Mucosa of descending colon (tissue), 3 donors: Measurements from ENCODE around the gene INHBA. TPM values are rescaled to one million over a fixed set of nuclear protein-coding genes. Genes with fewer than 3 reads are reported as not detected.

Experiments
- ATAC-seq: fragments of 200-7000 bp; cut with Tn5 transposase; one replicate; pipeline ENCODE4 v1.9.1; 2020; ENCODE audit warnings: mild to moderate bottlenecking, moderate library complexity
- DNase-seq, 3 donors: peaks; one replicate each; pipeline ENCODE4 v3.0.0-alpha.2; 2020
- H3K36me3 ChIP-seq: fragments of 200-600 bp; one replicate; pipeline ENCODE4 v1.8.0; 2021; ENCODE audit warnings: low read depth, mild to moderate bottlenecking
- H3K4me1 ChIP-seq: fragments of 200-600 bp; one replicate; pipeline ENCODE4 v1.8.0; 2021; ENCODE audit warnings: low read depth, mild to moderate bottlenecking
- H3K4me3 ChIP-seq: fragments of 200-600 bp; one replicate; pipeline ENCODE4 v1.8.0; 2021; ENCODE audit warnings: mild to moderate bottlenecking
- H3K9me3 ChIP-seq: fragments of 200-600 bp; one replicate; pipeline ENCODE4 v1.8.0; 2021; ENCODE audit warnings: mild to moderate bottlenecking
- CTCF ChIP-seq: fragments of 200-600 bp; IDR thresholded peaks from one replicate; pipeline ENCODE4 v1.8.0; 2022; ENCODE audit warnings: antibody characterized with exemption, mild to moderate bottlenecking
- intact Hi-C, 2 donors: fragments of 100-400 bp; cut with DNase I in 1 of 2; cut with micrococcal nuclease in 1 of 2; formaldehyde crosslinking; loops; one replicate each; pipeline versions ENCODE4 v1.11.0 to v1.11.1; 2022; cut with DNase I, micrococcal nuclease
- long read RNA-seq, 2 donors: library from polyadenylated mRNA; unstranded; transcript quantifications; one replicate each; pipeline ENCODE4 v2.0.0, GENCODE V29; 2019 to 2021
- total RNA-seq, 3 donors: library from RNA; stranded (reverse); fragmentation: NEBNext Ultra II Directional in 2 of 3; extraction: Animal tissue kit (Norgen Biotek cat#: 25700) in 2 of 3; gene quantifications; one replicate each; pipeline versions ENCODE4 v1.2.1 to v1.2.4, GENCODE V29; 2021 to 2023
- donor health status: DM: no; HTN: no; CAD: no; lungs with moderate emphysema.
- donor health status: DM: no; HTN: no; CAD: no.
- donor health status: DM: no; HTN: yes; CAD: no.

INHBA gene
- 1 to 10 TPM in 1 of 3 donors, under 1 TPM in 2; 0.28 to 1.2 (median 0.35) TPM for total RNA-seq
- long read RNA-seq, donor 1 = 0 reads
- long read RNA-seq, donor 2 = 0 reads

GRCh38 chr7:41702635-41703371 is at the start of gene INHBA:
INHBA (minus strand) TSS chr7:41703090; CDS start chr7:41700374, 2,716 bp downstream.
- no peak for ATAC-seq
- no peaks in the 10 kb centered on the region for H3K9me3 ChIP-seq
- TF ChIP-seq CTCF = no peak
- peaks cover 9% of the 10 kb centered on the region for H3K4me1 ChIP-seq
- no peak for DNase-seq
- intact Hi-C loops = no loop called here
- no peaks in the 10 kb centered on the region for H3K36me3 ChIP-seq
- H3K4me3 ChIP-seq = no peak within 1 kb of the TSS

- Histone ChIP-seq H3K4me1 (no peaks in the 10 kb centered on the region), H3K36me3 (no peaks in the 10 kb centered on the region), H3K4me3 (no peak overlapping the region), H3K9me3 (peaks cover 15% of the 10 kb centered on the region)
- DNase-seq (no peak), ATAC-seq (no peak)
- intact Hi-C loops = no loop called here
- no peak for TF ChIP-seq CTCF
These were observed 49.7 kb upstream of the INHBA start for GRCh38 chr7:41752615-41753014.

DNA sequence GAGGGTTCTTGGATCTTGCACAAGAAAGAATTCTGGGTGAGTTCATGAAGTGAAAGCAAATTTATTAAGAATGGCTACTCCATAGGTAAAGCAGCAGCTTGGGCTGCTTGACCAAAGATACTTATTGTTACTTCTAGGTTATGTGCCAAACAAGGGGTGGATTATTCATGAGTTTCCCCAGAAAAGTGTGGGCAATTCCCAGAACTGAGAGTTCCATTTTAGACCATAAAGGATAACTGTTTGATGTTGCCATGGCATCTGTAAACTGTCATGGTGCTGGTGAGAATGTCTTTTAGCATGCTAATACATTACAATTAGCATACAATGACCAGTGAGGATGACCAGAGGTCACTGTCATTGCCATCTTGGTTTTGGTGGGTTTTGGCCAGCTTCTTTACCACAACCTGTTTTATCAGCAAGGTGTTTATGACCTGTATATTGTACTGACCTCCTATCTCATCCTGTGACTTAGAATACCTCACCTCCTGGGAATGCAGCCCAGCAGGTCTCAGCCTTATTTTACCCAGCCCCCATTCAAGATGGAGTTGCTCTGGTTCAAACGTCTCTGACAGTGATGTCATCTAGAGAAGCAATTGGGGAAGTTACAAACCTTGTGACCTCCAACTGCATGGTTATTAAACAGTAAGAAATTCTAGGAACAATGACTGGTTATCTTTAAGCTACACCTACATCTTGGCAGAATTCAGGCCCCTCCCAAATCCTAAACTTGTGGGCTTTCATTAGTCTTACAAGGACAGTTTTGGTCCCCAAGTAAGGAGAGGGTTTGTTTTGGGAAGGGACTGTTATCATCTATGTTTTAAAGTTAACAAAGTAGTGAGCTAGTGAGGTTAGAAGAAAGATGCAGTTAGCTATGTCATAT is 48.0 kb upstream of the INHBA start:
- H3K36me3 ChIP-seq = no peaks in the 10 kb centered on the region
- DNase-seq (no peak), ATAC-seq (no peak)
- H3K4me1 ChIP-seq = no peaks in the 10 kb centered on the region
- TF ChIP-seq CTCF = no peak
- H3K4me3 ChIP-seq = no peak overlapping the region
- intact Hi-C loops = no loop called here
- H3K9me3 ChIP-seq = peaks cover 3% of the 10 kb centered on the region

- H3K4me1 ChIP-seq = no peaks in the 10 kb centered on the region
- no peaks in the 10 kb centered on the region for H3K36me3 ChIP-seq
- ATAC-seq = no peak
- intact Hi-C loops = no loop called here
- TF ChIP-seq CTCF = no peak
- no peaks in the 10 kb centered on the region for H3K9me3 ChIP-seq
- DNase-seq = no peak
- H3K4me3 ChIP-seq = no peak overlapping the region
These were observed 45.1 kb upstream of the INHBA start for GRCh38 chr7:41747961-41748360.

DNA sequence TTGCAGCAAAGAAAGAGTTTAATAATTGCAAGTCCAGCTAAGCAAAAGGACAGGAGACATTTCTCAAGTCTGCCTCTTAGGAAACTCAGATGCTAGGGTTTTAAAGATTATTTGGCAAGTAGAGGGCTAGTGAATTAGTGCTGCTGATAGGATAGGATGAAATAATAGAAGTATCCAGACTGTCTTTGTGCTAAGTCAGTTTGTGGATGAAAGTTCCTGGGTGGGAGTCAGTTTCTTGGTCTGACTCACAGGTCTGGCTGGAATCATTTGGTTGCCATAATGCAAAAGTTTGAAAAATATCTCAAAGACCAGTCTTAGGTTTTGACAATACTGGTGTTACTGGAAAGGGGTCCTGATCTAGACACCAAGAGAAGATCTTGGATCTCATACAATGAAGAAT is 42.6 kb upstream of the INHBA start:
- Histone ChIP-seq H3K4me3 (no peak overlapping the region), H3K4me1 (no peaks in the 10 kb centered on the region), H3K9me3 (peaks cover 11% of the 10 kb centered on the region), H3K36me3 (no peaks in the 10 kb centered on the region)
- intact Hi-C loops = no loop called here
- DNase-seq (no peak), ATAC-seq (no peak)
- no peak for TF ChIP-seq CTCF
